ENCODE measurements around the gene SBF2. TPM values are rescaled to one million over a fixed set of nuclear protein-coding genes. Genes with fewer than 3 reads are reported as not detected.
A peak's percentile ranks its signal among the peaks of the same experiment; 100 is the strongest.

The SBF2 gene
- total RNA-seq, 1 experiment from 2014 or later: 23.1 TPM

DNA sequence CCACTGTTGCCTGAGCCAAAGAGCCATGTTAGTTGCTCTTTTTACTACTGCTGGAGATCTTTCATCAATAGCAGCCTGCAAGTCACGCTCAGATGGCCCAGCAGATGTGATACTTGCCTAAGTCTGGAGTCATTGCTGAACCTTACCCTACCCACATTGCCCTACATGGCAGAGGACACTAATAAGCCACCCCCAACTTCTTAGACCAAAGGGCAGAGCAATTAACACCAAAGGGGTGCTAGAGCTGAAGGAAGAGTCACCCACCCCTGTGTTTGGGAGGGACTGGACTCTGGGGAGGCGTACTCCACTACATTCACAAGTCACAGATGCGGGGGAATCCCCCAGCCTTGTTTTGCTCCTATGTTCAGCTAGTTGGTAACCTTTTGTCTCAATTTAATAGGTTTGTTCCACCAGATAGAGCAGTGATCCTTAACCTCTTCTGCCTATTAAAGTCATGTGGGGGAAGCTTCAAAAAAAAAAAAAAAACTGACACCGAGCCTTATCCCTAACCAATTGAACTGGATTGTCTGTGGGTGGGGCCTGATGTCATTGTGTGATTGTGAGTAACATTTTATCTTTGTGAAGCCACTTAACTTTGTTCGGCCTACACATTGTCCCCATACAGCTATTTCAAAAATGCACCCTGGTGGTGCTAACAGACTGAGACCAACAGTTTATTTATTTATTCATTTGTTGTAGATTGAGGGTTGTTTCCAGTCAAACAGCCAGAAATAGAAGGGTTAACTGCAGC is 23.9 kb upstream of the SBF2 start:
- no peak for DNase-seq (ENCODE audit: low read depth)

DNA sequence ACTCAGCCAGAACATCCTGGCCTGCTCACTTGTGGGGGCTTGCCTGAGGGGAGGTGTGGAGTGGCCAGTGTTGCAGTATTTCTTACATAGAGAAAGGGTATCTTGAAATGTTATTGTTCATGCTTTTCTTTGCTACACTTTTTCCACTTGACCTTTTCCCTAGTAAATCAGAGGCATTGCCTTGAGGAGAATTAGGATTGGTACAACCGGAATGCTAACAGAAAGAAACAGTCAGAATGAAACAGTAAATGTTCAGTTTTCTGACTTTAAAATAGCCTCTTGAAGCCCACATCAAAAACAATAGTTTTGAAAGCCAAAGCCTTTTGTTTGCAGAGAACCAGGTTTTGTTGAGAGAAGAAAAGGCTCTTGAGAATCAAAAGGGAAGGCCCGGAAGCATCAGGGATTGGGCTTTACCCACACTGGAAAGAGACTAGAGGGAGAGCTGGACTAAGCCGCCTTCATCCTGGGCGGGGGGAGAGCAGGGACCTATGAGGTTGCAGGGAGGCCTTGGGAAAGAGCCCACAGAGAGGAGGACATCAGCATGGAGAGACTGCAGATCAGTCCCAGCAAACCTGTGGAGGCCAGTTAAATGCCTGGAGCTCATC is 23.2 kb upstream of the SBF2 start:
- DNase-seq (ENCODE audit: low read depth): no peak

DNA sequence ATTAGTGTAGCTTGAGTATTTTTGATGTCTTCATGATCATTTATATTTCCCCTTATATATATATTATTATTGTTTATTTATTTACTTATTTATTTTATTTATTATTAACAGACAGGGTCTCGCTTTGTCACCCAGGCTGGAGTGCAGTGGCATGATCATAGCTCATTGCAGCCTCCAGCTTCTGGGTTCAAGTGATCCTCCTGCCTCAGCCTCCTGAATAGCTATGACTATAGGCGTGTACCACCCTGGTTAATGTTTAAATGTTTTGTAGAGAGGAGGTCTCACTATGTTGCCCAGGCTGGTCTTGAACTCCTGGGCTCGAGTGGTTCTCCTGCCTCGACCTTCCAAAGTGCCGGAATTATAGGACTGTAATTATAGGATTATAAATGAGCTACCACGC is 21.1 kb upstream of the SBF2 start:
- DNase-seq (ENCODE audit: low read depth): no peak

DNA sequence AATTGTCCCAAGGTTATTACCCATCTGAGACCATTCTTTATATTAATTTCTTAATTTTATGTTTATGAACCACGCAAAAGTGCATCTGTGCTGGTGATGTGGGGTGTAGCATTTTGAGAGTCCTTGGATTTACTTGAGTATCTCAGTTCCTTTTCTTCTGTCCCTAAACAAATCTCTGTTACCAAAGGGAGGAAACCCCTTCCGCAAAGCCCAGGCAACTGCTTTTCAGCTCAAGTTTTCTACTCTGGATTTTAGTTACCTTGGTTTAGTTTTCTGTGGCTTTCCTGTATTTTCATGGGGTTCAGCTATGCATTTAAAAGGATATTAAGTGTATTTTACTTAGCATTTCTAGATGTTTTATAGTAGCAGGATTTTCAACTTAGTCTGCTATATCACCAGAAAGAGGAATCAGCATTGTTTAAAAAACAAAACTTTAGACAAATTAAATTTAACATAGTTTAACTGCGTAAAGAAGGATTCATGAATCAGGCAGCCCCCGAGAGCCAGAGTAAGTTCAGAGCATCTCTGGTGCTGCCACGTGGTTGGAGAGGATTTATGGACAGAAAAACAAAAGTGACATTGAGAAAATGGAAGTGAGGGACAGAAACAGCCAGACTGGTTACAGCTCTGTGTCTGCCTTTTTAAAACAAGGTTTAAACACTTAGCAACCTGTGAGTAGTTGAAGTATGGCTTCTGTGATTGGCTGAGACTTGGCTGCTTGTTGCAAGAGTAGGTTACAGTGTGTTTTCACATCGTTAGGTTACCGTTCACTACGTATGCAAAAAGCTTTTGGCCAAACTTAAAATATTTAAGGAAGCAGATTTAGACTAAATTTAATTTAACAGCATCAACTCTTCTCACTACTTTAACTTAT is 20.4 kb upstream of the SBF2 start:
- DNase-seq (ENCODE audit: low read depth): no peak

GRCh38 chr11:10311802-10312201 is 17.8 kb upstream of the SBF2 start:
- DNase-seq (ENCODE audit: low read depth): no peak

- no peak for DNase-seq (ENCODE audit: low read depth)
Observed at GRCh38 chr11:10310301-10310841, 16.4 kb upstream of the SBF2 start.

- peak; percentile 63 for DNase-seq (ENCODE audit: low read depth)
Observed at GRCh38 chr11:10309163-10310093, 15.4 kb upstream of the SBF2 start.

DNA sequence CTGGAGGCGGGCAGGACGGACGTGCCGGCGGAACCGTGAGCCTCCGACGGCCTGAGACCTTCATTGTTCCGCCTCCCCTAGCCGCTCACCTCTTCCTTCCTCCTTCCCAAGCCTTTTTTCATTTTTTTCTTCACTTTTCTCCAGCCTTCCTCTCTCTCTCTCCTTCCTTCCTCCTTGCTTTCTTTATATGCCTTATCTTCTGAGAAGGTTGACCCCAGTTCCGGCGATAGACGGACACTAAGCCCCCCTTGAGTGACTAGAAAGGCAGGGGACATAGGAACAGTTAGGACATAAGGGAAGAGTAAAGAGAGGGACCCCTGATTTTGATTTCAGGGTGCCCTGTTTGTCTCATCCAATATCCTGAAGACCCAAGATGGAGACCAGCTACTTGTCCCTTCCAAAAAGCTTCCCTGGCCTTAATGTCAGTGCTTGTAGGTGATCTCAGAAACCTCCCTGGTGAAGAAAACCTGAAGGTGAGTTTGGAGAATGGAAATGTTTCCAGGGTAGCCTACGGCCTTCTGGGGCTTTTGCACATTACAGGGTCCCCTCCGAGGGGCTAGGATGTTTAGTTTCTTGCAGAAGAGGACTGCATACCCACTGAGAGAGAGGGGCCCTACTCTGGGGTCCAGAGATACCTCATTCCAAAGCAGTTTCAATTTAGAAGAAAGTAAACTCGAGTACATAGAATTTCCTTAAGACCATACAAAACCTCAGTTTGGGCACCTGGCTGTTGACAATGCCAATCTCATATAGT is 14.4 kb upstream of the SBF2 start:
- DNase-seq (ENCODE audit: low read depth): no peak

DNA sequence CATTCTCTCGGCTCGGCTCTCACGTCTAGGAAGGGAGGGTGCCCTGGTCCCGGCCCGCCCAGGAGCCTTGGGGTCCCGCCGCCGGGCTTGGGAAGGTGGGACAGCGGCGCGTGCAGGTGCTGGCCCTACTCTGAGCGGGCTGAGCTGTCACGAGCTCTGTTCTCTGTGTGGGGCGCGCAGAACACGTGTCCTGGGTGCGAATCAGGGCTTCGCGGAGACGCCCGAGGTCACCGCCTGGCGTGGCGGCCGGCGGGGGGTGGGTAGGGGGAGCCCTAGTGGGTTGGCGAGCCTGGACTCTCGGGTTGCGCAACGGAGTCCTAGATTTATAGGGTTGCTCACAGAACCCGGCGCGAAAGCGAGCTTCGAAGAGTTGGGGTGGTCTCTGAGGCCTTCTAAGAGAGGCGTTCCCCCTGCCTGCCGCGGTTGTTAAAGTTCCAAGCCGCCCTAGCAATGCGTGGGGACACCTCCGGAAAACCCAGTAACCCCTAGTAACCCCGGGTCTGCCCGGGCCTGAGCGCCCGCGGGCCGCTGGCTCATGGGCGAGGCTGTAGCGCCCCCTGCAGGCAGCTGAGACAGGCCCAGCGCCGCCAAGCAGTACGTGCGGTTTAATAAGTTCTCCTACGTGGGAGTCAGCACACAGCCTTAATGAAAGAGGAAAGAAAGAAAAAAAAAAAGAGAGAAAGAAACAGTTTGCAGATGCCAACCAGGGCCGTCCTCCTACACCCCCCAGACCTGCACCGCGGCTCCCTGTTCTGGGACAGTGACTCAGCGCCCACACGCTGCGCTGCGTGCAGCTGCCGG is 13.6 kb upstream of the SBF2 start:
- peak; percentile 91 for DNase-seq (ENCODE audit: low read depth)

GRCh38 chr11:10307022-10307399 is 13.0 kb upstream of the SBF2 start:
- DNase-seq (ENCODE audit: low read depth): no peak

GRCh38 chr11:10305964-10306918 is 12.2 kb upstream of the SBF2 start:
- no peak for DNase-seq (ENCODE audit: low read depth)

GRCh38 chr11:10305262-10305963 is 11.4 kb upstream of the SBF2 start:
- no peak for DNase-seq (ENCODE audit: low read depth)

GRCh38 chr11:10304495-10305261 is 10.7 kb upstream of the SBF2 start, which contains the start of gene ADM:
ADM (plus strand) TSS chr11:10305073; CDS start chr11:10305701, 628 bp downstream.
- DNase-seq (ENCODE audit: low read depth): no peak

DNA sequence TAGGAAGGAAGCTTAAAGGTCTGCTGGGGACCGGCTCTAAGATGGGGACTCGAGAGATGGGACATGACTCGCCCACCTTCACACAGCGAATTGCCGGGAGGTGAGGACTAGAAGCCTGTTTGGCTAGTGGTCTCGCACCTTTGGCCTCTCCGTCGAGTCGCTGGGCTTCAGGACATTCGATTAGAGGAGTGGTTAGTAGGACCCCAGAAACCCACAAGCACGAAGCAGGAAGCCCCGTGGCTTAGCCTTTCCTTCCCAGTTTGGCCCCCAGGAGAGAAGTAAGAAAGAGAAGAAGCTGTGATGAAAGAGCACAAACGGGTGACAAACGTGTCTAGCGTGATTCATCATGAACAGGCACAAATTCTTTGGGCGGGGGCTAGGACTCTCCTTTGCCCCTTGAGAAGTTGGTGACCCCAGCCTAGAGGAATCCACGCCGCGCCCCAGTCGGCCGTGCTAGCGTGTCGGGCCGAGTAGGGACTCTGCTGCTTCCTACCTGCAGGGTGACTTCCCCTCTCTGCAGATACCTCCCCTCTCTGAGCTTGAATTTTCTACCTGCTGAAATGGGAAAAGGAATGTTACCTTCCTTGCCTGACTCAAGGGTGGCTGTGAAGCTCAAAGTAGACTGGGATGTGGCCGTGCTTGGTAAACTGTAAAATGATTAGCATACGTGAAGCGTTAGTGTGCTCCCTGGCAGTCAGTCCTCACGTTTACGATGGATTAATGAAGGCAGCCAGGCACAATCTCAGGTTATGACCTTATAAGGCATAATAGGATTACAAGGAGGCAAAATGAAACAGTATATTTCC is 9.7 kb upstream of the SBF2 start:
- DNase-seq (ENCODE audit: low read depth): no peak

GRCh38 chr11:10302744-10303557 is 8.9 kb upstream of the SBF2 start:
- no peak for DNase-seq (ENCODE audit: low read depth)

All from HT1080 (cell line).